DOHH2 (cell line): ENCODE results near the gene ZNF385B.

Experiments used
- EZH2phosphoT487 ChIP-seq: fragments of 200-600 bp; sonication (generic); IDR thresholded peaks from 2 replicates; pipeline ENCODE4 v1.6.1; 2017; ENCODE audit warnings: borderline replicate concordance, mild to moderate bottlenecking, antibody characterized with exemption, low read length, moderate library complexity, mixed read lengths
- TF ChIP-seq, protein P1 (sequence below): fragments of 200-600 bp; sonication (generic); IDR thresholded peaks from one replicate; pipeline ENCODE4 v1.5.1; 2014; ENCODE audit warnings: antibody characterized with exemption, mild to moderate bottlenecking, low read depth, low read length; ENCODE audit not compliant: poor library complexity, severe bottlenecking

DNA sequence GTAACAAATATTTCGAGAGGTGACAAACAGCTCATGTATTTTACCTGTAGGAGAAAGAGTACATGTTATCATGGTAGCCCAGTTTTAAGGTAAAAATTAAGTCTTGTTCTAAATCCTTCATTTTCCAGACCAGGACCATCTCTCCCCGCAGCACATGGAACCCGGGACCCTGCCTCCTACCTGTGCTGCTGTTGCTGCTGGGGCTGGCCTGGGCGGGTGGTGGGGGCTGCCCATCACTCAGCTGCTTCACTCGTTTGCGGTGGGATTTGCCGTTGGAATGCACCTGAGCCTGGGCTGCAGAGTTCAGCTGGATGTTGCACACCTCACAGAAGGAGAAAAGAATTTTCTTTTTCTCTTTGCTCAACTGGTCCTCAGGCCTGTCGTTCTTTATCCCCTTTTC, 92.1 kb downstream of the ZNF385B start:
- TF ChIP-seq, protein P1, sequence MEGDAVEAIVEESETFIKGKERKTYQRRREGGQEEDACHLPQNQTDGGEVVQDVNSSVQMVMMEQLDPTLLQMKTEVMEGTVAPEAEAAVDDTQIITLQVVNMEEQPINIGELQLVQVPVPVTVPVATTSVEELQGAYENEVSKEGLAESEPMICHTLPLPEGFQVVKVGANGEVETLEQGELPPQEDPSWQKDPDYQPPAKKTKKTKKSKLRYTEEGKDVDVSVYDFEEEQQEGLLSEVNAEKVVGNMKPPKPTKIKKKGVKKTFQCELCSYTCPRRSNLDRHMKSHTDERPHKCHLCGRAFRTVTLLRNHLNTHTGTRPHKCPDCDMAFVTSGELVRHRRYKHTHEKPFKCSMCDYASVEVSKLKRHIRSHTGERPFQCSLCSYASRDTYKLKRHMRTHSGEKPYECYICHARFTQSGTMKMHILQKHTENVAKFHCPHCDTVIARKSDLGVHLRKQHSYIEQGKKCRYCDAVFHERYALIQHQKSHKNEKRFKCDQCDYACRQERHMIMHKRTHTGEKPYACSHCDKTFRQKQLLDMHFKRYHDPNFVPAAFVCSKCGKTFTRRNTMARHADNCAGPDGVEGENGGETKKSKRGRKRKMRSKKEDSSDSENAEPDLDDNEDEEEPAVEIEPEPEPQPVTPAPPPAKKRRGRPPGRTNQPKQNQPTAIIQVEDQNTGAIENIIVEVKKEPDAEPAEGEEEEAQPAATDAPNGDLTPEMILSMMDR, result no peak
- TF ChIP-seq EZH2phosphoT487, result no peak
